GM15510 (cell line): ENCODE measurements around the gene BCL2L11.

Experiments used
- POLR2A ChIP-seq: IDR thresholded peaks from 3 replicates; pipeline ENCODE4 v1.6.1; 2011; ENCODE audit warnings: borderline replicate concordance; ENCODE audit not compliant: insufficient read length; ENCODE audit errors: extremely low read depth

The BCL2L11 gene

DNA sequence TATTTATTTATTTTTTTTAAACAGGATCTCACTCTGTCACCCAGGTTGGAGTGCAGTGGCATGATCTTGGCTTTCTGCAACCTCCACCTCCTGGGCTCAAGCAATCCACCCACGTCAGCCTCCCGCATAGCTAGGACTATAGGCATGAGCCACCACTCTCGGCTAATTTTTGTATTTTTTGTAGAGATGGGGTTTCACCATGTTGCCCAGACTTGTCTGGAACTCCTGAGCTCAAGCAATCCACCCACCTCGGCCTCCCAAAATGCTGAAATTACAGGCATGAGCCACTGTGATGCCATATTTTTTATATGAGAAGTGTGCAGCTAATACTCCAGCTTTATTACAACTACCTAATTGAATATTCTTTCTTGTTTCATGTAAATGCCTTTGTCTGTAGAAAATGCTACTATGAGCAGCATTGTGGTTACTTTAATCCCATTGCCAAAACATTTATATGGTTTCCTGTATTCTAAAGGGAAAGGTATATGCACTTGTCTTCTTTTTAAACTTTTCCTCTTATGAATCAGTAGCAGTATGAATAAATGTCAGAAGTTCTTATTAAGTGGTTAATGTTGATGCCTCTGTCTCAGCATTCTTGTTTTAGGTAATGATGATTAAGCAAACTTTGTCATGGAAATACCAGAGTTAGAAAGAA, 9.5 kb upstream of the BCL2L11 start:
- no peak for TF ChIP-seq POLR2A

DNA sequence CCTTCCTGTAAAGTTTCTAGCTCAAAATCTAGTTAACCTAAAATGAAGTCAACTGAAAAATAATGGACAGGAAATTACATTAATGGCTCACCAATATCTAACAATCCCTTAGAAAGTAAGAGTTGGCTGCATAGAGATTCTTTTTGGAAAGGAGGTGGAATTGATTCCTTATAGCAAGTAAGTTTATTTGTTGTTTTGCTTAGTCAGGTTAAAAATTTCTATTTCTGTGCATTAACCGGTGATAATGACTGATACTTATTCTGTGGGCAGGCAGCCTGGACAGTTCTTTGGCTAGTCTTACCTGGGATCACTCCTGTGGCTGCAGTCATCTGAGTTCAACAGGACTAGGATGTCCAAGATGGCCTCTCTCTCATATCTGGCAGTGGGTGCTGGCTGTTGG, 6.9 kb upstream of the BCL2L11 start:
- TF ChIP-seq POLR2A: no peak

- no peak for TF ChIP-seq POLR2A
Observed at GRCh38 chr2:111116011-111116746, 4.5 kb upstream of the BCL2L11 start.

DNA sequence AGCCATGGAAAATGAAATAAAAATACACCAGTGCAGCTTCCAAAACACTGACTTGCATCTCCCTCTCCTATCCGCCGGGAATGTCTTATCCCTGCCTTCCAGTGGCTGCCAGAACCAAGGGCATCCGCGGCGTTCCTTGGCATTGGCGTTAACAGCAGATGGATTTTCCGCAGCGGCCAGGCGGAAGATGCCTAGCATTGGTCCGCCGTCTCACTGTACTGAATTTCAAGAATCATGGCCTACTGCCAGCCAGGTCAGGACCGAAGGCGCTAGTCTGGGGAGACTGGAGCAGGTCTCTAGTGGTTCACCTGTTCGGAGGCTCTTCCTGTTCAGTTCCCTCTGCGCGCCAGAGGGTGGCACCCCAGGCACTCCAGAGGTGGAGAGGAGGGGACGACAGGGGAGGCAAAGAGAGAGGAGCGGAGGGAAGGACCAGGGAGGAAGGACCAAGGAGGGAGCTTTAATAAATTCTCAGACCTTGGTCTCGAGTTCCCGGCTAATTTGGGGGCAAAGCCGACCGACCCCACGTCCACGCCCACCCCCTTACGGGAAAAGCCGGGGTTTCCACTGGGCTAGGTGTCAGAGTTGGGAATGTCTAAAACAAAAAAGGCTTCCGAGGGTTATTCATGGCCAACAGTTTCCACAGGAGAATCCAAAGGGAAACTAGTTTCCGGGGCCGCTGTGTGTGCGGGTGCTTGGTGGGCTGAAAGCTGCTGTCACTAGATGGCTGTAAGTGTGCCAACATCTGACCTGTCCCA, 3.7 kb upstream of the BCL2L11 start:
- TF ChIP-seq POLR2A: no peak

GRCh38 chr2:111117598-111118480, 2.9 kb upstream of the BCL2L11 start:
- no peak for TF ChIP-seq POLR2A

GRCh38 chr2:111118481-111118980, 2.2 kb upstream of the BCL2L11 start:
- TF ChIP-seq POLR2A: no peak

DNA sequence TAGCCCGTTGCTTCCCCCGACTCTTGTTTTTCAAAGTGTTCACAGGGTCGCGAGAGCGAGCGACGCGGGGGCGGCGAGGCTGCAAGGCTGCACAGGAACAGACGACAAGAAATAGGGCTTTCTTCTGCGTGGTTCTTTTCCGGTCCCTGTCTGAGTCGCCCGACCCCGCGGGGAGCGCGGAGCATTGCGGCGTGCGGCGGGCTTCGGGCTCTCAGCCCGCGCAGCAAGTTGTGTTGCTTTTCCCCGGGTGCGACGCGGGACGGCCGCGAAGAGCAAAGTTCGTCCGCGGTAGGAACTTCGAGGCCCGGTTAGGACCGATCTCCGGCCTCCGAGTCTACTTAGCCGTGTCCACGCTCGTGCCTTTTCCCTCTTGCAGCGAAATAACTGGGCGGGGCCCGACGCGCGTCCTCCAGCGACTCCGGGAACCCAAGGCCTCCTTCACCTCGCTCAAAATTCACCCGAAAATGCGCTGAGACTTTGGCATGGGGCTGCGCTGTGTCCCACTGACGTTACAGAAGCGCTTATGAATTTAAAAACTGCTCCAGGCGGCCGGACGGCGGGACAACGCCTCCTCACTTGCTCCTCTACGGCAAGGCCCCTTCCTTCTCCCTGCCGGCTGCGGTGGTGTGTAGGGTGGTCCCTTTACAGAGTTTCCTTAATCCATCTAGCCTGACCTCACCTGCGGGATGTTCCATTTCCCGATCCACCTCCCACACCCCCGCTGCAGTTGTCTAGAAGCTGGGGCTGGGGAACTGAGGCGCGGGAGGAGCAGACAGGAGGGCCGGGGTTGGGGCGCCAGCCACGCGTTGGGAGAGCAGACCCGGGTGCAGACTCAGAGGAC, 1.5 kb upstream of the BCL2L11 start:
- no peak for TF ChIP-seq POLR2A

- TF ChIP-seq POLR2A: no peak
Observed at GRCh38 chr2:111119822-111120252, 877 bp upstream of the BCL2L11 start.

- no peak for TF ChIP-seq POLR2A
Observed at GRCh38 chr2:111121028-111121827, 514 bp downstream of the BCL2L11 start.

DNA sequence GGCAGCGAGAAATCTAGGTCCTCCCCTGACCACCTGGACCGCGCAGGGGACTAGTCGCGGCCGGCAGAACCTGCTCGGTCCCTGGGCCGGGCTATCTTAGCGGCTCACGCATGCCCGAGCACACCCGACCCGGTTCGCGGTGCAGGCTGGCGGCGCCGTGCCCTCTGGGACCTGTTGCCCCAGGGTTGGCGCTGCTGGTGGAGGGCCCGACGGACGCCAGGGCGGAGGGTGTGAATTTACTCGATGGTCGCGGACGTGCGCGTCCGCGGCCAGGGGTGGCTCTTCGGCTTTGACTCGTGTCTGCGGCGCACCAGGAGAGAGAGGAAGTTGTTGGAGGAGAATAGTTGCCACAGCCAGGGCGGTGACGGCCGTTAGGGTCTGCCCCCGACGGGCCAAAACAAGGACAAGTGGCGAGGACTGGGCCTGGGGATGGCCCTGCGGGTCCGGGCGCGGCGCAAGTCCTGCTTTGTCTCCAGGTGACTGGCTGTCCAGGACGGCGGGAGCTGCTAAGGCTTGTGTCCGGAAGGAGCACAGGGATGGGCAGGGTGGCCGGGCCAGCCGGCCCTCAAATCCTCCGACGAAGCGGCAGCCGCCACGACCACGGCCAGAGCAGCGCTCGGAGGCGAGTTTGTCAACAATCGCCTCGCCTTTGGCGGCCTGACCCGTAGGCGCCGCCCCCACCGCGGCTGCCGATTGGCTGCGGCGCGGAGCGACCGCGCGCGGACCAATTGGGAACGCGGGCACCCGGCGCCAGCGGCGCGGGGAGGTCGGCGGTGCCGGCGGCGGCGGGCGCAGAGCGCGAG, 1.3 kb downstream of the BCL2L11 start:
- peak; percentile 42 for TF ChIP-seq POLR2A

DNA sequence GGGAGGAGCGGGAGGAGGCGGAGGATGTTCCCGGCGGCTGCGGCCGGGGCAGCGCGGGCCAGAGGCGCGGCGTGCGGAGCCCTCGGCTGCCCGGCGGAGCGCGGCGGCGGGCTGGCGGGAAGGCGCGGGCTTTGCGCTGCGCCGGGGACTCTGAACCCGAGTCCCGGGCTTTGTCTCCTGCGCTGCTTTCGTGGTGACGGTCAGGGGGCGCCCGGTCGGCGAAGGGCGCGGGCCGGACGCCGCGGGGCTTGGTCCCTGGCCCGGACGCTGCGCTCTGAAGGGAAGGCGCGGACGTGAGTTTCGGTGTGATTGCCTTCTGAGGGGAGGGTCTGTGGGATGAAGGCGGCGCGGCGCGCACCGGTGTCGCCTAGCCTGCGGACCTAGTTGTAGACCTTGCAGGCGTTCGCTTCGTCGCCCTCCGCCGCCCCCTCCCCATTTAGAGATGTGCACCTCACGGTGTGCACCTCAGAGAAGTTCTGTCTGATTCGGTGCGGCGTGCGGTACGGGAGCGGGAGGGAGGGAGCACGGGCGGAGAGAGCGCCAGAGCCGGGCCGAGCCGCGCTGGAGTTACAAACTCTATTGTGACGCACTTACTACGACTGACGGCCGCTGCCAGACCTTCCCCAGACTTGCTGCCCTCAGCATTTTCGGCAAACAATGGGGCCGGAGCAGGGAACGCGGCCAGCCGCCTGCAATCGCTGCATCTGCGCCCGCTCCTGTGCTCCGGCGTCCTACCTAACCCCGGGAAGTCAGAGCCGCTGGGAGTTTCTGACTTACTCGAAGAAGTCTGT, 2.1 kb downstream of the BCL2L11 start:
- no peak for TF ChIP-seq POLR2A
